Activated CD8-positive, alpha-beta memory T cell treated with anti-CD3 and anti-CD28 coated beads, Interleukin-2, amount 50 U/mL, for 24 hours (primary cell): ENCODE data around the gene SLC43A3.
"Not testable (repeated sequence)": the region's sequence is repeated elsewhere in the genome, so short reads cannot be mapped to it uniquely, and the experiment has no call there.

Source experiments
- DNase-seq: peaks from one replicate; pipeline ENCODE4 v3.0.0-alpha.2; 2020; ENCODE audit errors: extremely low read depth

Gene SLC43A3

DNA sequence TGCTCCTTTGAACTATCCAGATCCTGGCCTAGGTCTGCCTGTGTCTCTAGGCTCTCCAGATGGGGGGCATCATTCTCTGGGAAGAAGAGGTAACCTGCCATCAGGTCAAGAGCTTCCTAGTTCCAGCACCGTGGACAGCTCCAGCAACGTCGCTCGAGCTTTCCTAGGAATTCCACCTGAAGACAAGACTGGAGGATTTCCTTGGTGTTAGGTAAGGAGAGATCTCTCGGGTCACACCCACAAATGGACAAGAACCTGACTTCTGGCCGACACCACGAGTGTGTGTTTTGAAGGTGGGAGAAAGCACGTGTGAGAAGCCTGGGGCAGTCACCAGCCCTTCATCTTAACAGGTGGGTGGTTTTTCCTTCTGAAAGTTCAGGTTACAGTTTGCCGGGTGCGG lies 47.2 kb downstream of the SLC43A3 start:
- DNase-seq, result no peak

DNA sequence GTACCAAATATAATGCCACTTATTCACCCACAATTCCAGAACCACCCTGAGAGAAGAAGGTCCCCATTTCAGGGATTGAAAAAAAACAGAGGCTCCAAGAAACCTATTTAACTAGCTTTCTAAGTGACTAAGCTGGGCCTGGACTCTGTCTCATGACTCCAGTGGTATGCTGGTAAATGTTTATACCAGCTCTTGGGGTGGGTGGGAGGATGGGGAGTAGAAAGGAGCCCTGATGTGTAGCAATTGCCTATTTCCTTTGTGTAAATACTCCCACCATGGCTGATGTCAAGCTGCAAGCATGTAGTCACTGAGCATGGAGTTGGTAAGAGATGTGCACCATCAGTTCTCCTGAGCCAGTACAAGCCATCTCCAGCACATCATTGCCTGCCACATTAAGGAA lies 48.7 kb downstream of the SLC43A3 start:
- DNase-seq, result no peak

DNA sequence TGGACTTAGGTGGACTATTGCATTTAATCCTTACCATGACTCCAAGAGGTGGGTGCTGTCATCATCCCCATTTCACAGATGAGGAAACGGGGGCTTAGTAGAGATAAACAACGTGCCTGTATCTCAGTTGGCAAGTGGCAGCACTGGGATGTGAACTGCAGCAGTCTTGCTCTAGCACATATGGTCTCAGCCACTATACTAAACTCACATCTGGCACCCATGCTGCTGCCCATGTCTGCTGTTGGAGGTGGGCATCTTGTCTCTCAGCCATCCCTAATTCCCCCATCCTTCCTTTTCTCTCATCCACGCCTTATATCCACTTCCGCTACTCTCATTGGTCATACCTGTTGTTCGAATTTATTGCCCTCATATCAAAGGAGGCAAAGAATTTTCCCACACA lies 49.8 kb downstream of the SLC43A3 start:
- no peak for DNase-seq

DNA sequence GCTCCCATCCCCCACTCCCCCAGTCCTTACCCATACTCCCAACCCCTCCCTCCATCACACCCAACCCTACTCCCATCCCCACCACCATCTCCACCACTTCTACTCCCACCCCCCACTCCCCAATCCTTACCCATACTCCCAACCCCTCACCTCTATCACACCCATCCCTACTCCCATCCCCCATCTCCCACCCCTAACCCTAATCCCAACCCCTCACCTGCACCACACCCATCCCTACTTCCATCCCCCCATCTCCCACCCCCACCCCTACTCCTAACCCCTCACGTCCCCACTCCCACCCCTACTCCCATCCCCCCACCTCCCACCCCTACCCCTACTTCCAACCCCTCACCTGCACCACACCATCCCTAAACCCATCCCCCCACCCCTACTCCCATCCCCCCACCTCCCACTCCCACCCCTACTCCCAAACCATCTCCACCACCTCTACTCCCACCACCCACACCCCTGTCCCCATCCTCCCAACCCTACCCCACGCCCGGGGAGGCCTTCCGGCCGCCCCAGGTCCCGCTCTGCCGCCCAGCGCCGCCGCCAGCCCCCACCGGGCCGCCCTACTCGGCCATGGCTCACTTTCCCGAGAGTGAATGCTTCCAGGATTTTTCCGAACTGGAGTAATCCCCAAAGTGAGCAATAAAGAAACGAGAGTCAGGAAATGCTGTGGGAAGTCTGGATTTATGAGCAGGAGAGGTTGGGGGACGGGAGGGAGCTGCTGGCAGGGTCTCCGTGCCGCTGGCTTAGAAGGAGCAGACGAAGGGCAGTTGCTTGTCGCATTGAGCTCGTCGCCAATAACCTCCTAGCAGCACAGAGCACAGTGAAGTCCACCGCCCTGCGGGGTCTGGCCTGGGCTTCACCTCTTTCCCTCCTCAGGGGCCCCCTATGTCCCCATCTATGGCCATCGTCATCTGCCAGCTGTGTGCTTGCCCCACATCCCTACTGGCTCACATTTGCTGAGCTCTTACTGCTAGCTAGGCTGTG lies 50.5 kb downstream of the SLC43A3 start:
- no peak for DNase-seq

DNA sequence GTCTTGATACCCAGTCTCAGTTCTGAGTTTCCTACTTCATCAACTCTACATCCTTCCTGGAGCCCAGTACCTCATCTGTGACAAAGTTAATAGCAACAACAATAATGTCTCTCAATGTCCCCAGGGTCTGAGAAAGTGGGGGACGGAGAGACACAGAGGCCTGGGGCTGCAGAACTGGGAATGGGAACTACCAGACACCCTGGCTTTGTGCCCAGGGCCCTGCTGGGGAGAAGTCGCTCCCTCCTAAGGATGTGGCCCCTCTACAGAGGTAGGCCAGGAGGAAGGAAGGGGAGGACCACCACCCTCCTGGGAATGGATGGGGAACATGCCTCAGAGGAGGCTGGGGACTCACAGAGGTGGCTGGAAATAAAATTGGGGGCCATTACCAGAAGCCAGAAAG lies 51.4 kb downstream of the SLC43A3 start:
- DNase-seq, result no peak

DNA sequence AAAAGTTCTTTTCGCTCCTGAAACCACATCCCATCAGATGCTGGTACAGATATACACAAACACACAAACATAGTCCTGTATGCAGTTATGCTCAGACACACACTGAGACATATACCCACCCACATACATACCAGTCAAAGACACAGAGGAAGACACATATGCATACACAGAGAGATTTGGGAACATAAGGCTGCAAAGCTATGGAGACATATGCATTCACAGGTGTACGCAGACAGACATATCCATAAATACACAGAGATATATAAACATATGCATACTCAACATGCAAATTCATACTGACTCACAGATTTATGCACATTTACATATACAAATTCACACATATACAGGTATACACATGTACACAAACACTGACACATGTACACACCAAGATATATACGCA lies 52.0 kb downstream of the SLC43A3 start:
- no peak for DNase-seq

DNA sequence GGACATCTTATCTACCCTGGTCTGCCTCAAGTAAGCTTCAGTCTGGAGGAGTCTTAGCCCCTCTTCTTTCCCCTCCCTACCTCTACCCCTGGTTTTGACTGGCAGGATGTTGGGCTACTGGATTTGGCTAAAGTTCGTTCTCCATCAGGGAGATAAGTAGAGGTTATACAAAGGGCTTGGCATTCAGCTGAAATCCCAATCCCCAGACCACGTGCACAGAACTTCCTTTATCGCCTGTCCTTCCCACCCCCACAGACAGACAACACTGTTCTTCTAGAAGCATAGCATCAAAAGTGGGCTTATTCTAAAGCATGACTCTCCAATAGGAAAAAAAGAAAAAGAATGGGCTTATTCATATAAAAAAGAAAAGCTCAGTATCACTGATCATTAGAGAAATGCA lies 53.8 kb downstream of the SLC43A3 start:
- no peak for DNase-seq

DNA sequence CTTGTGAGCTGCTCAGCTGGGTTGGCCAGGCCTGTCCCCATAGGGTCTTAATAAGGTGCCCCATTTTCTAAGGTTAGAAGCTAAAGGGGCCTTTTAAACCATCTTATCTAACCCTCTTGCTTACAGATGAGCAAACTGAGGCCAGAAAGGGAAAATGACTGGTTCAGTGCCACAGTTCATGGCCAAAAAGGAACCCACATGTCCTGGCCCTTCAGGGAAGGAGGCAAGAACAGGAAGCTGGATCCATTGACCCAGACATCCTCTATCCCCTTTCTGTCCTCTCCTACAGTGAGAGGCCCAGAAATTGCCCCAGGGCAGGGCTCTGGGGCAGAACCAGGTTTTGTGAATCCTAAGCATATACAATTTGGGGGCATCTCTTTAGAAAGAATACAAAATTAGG lies 56.0 kb downstream of the SLC43A3 start:
- no peak for DNase-seq

DNA sequence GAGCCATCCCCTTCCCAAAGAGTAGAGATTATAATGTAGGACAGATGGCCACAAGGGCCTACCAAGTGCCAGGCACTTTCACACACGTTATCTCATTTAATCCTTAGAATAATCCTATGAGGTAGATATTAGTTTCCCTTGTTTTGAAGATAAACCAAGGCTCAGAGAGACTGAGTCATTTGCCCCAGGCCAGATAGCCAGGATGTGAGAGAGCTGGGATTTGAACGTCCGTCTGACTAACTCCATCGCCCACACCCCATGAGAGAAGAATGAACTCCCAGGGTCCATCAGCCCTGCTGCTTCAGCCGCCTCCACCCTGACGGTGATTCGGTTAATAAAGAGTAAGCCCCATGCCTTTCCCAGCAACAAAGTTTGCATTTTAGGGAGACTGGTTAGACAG lies 56.7 kb downstream of the SLC43A3 start:
- no peak for DNase-seq

DNA sequence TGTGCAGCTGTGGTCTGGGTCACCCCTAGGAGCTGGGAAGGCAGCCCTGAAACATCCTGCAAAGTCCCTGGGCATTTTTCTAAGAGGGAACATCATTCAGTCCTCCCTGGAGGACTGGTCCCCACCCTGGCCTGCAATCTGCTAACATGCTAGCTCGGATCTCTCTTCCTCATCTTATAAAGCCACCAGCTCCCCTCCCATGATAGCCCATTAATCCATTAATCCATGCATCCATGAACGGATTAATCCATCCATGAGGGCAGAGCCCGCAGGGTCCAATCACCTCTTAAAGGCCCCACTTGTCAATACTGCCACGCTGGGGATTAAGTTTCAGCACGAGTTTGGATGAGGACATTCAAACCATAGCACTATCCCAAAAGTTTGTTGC lies 58.1 kb downstream of the SLC43A3 start:
- no peak for DNase-seq

DNA sequence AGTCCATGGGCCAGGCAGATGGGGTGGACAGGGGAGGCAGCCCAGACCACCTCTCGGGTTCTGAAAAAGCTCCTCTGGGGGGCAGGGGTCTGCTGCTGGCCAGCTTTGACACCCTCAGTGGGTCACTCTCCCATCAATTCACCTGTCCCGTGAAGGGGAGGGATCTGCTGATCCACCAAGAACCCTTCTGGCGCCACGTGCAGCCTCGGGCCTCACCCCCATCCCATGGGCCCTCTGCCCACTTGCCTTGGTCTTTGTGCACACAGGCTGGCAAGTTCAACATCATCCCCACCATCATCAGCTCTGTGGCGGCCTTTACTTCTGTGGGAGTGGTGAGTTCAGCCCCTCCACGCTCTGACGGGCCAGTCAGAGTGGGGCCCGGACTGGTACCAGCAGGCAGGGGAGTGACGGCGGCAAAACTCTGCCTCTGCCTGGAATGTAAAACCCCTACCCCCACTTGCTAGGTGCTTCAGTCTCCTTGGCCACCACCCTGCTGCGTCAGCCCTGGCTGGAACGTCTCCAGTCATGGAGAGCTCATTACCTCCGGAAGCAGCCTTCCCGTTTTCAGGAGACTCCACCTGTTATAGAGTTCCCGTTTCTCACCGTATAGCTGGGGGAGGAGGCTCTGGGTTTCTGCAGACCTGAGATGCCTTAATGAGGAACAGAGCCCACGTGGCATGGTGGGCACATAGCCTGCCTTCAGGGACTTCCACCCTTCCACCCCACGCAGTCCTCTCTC lies 58.6 kb downstream of the SLC43A3 start:
- DNase-seq, result no peak

DNA sequence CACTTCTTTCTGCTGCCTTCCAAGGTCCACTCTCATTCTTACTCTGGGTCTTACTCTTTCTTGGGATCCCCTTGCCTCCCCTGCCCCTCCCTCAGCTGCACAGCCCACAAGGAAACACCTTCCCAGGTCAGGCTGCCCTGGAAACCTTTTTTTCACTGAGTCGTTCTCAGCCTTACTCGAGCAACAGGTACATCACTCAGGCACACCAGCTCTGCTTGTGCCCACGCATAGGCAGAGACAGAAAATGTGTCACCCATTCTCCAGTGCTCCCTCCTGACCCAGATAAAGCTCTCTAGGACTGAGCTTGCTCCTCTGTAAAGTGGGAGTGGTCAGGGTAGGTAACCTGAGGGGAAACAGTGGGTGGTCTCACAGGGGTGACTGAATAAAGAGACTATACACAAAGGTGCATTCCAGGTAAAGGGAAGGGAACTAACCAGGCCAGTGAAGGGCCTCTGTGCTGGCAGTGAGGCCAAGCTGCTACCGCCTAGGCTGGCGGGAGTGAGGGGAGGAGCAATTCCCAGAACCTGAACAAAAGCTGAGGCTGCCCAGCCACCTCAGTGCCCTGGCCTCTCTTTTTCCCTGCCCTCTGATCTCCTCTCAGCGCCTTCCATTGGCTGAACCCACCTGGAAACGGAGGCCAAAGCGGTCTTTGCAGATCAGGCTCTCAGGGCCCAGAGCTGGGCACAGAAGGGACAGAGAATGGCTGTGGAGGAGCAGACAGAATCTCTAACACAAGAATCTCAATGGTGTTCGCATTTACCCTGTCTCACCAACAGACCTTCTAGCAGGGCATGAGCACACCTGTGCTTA lies 61.9 kb downstream of the SLC43A3 start:
- DNase-seq, result no peak

DNA sequence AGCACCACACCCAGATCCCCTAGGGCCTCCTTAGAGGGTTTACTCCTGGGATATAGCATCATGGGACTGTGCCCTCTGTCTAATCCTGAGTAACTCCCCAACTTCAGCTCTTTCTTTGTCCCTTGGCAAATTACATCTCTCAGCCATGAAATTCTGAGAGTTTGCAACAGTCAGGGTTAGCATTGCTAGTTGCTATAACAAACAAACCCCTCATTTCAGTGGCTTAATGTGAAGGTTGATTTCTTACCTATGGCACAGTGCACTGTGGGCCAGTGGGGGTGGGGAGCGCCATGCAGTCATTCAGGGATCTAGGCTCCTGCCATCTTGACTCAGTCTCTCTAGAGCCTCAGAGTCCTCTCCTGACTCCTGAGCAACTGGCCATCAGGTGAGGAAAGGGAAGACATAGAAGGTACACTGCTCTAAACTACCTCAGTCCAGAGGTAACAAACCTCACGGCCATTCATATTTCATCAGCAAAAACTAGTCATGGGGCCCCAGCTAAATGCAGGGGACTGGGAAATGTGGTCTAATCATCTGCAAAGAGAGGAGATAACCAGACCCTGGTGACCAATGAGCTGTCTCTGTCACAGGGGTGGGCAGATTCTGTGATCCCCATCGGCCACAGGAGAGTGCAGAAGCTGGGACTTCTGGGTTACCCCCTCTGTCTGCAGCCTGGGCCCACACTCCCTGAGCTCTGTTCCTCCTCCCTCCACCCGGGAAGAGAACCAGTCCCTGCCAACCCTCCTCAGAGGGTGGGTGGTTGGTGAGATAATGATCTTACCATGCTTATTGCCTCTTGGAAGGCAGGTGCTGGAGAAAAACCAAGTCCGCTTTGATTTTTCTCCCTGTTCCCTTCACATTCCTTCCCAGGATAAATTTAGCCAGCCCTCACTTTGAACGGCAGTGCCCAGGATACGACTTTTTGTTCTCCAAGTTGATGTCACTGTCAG lies 63.5 kb downstream of the SLC43A3 start:
- no peak for DNase-seq

DNA sequence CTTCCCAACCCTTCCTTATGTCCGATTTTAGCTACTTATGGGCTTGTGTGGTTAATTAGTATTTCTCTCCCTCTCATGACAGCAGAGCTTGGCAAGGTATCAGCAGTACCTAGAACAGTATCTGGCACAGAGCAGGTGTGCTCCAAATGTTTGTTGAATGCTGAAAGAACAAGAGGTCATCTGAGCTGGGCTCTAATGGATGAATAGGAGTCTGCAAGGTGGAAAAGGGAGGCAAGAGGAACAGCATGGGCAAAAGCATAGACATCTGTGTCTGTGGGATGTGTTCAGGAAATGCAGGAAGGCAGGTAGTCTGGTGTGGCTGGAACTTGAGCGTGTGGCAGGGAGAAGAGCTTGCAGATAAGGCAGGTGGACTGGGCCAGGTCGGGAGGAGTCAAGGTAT lies 65.0 kb downstream of the SLC43A3 start:
- no peak for DNase-seq

DNA sequence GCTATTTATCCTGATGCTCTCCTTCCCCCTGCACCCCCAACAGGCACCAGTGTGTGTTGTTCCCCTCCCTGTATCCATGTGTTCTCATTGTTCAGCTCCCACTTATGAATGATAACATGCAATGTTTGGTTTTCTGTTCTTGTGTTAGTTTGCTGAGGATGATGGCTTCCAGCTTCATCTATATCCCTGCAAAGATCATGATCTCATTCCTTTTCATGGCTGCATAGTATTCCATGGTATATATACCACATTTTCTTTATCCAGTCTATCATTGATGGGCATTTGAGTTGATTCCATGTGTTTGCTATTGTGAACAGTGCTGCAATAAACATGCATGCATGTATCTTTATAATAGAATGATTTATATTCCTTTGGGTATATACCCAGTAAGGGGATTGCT lies 65.5 kb downstream of the SLC43A3 start:
- DNase-seq, result not testable (repeated sequence)

DNA sequence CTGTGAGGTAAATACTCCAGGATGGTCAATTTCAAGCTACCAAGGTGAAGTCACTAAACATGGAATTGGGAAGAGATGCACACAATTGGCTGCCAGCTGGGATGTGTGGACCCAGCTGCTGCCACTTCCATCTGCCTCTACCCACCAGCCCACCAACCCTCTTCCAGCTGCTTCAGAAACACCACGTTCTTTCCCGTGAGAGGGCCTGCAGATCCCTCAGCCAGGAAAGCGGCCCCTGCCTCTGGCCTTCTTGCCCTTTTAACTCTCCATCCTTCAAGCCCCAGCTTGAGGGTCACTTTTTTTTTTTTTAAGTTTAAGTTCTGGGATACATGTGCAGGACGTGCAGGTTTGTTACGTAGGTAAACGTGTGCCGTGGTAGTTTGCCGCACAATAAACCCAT lies 65.9 kb downstream of the SLC43A3 start:
- no peak for DNase-seq

DNA sequence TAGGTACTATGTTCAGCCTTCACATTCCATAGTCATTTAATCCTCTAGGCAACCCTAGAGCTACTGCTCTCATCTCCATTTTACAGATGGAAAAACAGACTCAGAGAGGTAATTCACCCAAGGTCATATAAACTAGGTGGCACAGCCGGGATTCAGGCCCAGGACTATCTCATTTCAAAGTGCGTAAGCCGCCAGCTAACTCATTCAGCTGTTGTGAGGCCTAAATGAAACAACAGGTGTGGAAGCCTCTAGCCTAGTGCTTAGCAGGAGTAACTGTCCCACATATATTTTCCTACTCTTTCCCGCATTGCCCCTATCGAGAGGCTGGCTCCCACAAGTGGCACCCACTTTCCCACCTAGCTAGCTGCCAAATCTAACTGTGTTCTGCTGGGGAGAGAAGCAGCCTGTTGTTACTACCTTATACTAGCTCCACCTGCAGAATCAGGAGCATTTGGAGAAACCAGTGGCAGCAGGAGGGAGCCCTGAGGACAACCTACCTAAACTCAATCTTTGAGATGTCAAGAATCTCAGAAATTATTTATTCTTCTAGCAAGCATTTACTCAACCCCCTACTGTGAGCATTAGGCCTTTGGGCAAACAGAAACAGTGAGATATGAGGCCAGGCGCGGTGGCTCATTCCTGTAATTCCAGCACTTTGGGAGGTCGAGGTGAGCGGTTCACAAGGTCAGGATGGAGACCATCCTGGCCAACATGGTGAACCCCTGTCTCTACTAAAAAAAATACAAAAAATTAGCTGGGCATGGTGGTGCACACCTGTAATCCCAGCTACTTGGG lies 66.8 kb downstream of the SLC43A3 start:
- no peak for DNase-seq

DNA sequence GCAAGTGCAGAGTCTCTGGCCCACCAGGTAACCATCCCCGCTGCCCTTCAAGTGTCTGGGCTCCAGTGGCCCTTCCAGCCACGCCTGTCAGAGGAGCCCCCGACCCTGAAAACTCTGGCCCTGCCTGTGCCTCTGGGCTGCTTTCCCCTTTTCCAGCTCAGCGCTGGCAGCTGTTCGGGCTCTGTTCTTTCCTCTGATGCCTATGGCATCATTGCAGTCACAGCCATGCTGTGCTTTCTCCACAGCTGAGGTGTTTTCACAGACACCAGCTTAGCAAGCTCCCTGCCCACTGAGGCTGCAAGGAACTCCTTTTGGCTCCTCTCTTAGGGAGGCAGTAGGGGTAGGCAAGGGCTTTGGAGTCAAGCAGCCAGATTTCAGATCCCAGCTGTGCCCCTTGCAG lies 67.5 kb downstream of the SLC43A3 start:
- DNase-seq, result no peak

DNA sequence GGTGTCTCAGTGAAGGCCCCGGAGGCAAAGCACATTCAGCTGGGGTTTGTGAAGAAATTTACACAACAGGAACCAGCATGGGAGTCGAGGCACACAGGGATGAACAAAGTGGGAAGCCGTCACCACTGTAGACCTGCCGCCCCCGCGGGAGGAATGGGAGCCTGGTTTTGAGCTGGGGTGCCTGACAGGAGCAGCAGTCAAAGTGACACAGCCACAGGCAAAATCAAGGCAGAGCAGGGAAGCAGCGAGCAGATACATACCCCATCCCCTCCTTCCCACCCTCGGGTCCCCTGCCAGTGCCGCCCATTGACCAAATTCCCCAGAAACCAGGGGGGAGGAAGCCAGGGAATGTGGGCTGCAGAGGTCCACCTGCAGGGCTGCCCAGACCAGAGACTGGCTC lies 67.9 kb downstream of the SLC43A3 start:
- no peak for DNase-seq

DNA sequence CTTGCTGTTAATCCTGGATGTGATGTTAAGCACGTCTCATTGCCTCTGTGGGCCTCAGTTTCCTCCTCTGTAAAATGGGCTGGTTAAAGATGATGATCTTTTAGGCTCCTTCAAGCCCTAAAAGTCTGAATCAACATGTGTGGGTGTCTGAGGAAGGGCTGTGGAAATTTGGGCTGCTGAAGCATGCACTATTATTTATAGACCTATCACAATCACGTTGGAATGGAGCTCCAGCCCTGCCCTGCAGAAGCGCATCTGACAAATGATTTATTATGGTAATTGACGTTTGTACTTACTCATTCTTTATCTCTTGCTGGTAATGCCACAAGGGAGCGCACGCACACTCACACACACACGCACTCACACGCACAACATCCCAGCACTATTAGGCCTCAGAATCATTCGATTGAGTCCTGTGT lies 68.4 kb downstream of the SLC43A3 start:
- DNase-seq, result no peak
